Heart left ventricle (tissue), 16 donors: Measurements from ENCODE around the gene ZNF717. TPM values are rescaled to one million over a fixed set of nuclear protein-coding genes. Genes with fewer than 3 reads are reported as not detected.
"Not testable (repeated sequence)": the region's sequence is repeated elsewhere in the genome, so short reads cannot be mapped to it uniquely, and the experiment has no call there.

Experiments
- ATAC-seq, 4 donors: fragments of 200-7000 bp; cut with Tn5 transposase; one replicate each; pipeline ENCODE4 v1.9.1; 2020 to 2022; ENCODE audit warnings: moderate library complexity in 4 of 4, mild to moderate bottlenecking in 3 of 4, moderate number of reproducible peaks in 1 of 4
- DNase-seq, 5 donors: peaks; one replicate each; pipeline ENCODE4 v3.0.0-alpha.2; 2020
- H3K27ac ChIP-seq, 12 donors: fragments of 200-600 bp; sonication (generic) in 4 of 12; one replicate each; pipeline versions ENCODE4 v1.5.0 to v1.8.0; 2016 to 2022; ENCODE audit warnings: mild to moderate bottlenecking in 2 of 12
- H3K27me3 ChIP-seq, 9 donors: fragments of 200-600 bp; sonication (generic) in 2 of 9; one replicate each; pipeline versions ENCODE4 v1.5.1 to v1.8.0; 2016 to 2022; ENCODE audit warnings: mild to moderate bottlenecking in 3 of 9
- H3K36me3 ChIP-seq, 9 donors: fragments of 200-600 bp; sonication (generic) in 2 of 9; one replicate each; pipeline versions ENCODE4 v1.5.0 to v1.8.0; 2018 to 2022; ENCODE audit warnings: mild to moderate bottlenecking in 2 of 9
- H3K4me1 ChIP-seq, 12 donors: fragments of 200-600 bp; sonication (generic) in 4 of 12; one replicate each; pipeline versions ENCODE4 v1.5.0 to v1.8.0; 2016 to 2022; ENCODE audit warnings: mild to moderate bottlenecking in 3 of 12
- H3K4me3 ChIP-seq, 12 donors: fragments of 200-600 bp; sonication (generic) in 4 of 12; one replicate each; pipeline versions ENCODE4 v1.5.0 to v1.8.0; 2017 to 2022; ENCODE audit warnings: mild to moderate bottlenecking in 9 of 12, moderate library complexity in 4 of 12
- H3K9me3 ChIP-seq, 12 donors: fragments of 200-600 bp; sonication (generic) in 4 of 12; one replicate each; pipeline versions ENCODE4 v1.5.0 to v1.8.0; 2016 to 2022; ENCODE audit warnings: mild to moderate bottlenecking in 1 of 12
- CTCF ChIP-seq, 12 donors: fragments of 200-600 bp; sonication (generic) in 4 of 12; IDR thresholded peaks; one replicate each; pipeline versions ENCODE4 v1.5.0 to v1.8.0; 2018 to 2022; ENCODE audit warnings: antibody characterized with exemption in 12 of 12, mild to moderate bottlenecking in 5 of 12
- POLR2A ChIP-seq, 2 donors: fragments of 450-650 bp; IDR thresholded peaks; one replicate each; pipeline ENCODE4 v1.6.1; 2017; ENCODE audit warnings: antibody characterized with exemption in 2 of 2, mild to moderate bottlenecking in 2 of 2, moderate library complexity in 2 of 2
- WGBS, 4 donors: extraction: QIAGEN DNeasy Blood & Tissue Kit in 2 of 4; methylation state at CpG; one replicate each; pipeline versions ENCODE4 v1.1.5 to v1.1.7; 2013 to 2018; 5-methylcytosine and 5-hydroxymethylcytosine counted together
- intact Hi-C, 10 donors: fragments of 100-400 bp; cut with DNase I; formaldehyde crosslinking; loops; one replicate each; pipeline versions ENCODE4 v1.11.1 to v1.14.2; 2022
- polyA plus RNA-seq, 2 donors: library from polyadenylated mRNA; stranded (reverse); fragments of 200-250 nt; gene quantifications; one replicate each; pipeline ENCODE4 v1.2.3, GENCODE V29; 2013
- total RNA-seq, 9 donors: library from RNA; depleted of rRNA in 2 of 9; stranded (reverse); fragments of >200 nt in 2 of 9; fragmentation: NEBNext Ultra II Directional in 3 of 9; extraction: Animal tissue kit (Norgen Biotek cat#: 25700) in 3 of 9; gene quantifications; one replicate each; pipeline versions ENCODE4 v1.1.0 to v1.2.4, GENCODE V29; 2016 to 2023
- donor health status: ischemic (EF 13 %, LVEDD 7.1; RV severe dilation, severe dysfunction).
- donor health status: healthy with polysubstance abuse.
- donor health status: DM: no; HTN: yes; CAD: no.
- donor health status: DM: no; HTN: no; CAD: no.
- donor health status: ischemic (EF 25% LVEDD 6.9; RV normal size, moderate dysfunction).
- donor health status: ischemic (EF 25% LVEDD 5.7; RV mildly dilated, moderate dysfunction).
- donor health status: healthy.
- donor health status: DM: yes; HTN: yes; CAD: no.
- donor health status: ischemic (EF 35%, LVEDD 5.7; RV mildly dilated, moderate dysfunction).
- donor health status: nonischemic (EF 11% LVEDD 7.7; RV severe dilation, severe dysfunction).
- donor health status: DM: yes; HTN: yes; CAD: no.
- donor health status: PGD.
- donor health status: ischemic (EF 29% LVEDD 5.4; RV normal size, mild dysfunction).
- donor health status: nonischemic (EF 23%, LVEDD 6.1; RV moderate dilation, normal function).

Gene ZNF717
- total and polyA plus RNA-seq, 11 donors = 2.3 to 13.1 (median 7.7) TPM

DNA sequence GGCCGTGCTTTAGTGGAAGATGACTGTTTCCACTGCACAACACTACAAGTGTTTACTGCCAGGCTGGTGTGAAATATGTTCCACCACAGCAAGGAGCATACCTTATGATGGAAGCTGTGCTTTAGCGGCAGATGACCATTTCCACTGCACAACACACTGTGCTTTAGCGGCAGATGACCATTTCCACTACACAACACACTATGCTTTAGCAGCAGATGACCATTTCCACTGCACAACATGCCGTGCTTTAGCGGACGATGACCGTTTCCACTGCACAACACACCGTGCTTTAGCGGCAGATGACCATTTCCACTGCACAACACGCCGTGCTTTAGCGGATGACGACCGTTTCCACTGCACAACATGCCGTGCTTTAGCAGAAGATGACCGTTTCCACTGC lies 2.8 kb downstream of the ZNF717 start:
- Histone ChIP-seq H3K36me3 (peaks cover 0 to 30% (median 20%) of the 10 kb centered on the region in 9 donors), H3K4me3 (no peak overlapping the region), H3K27me3 (no peaks in the 10 kb centered on the region), H3K27ac (no peak overlapping the region), H3K4me1 (peaks cover 0 to 9% (median 2%) of the 10 kb centered on the region in 12 donors), H3K9me3 (peaks cover 0 to 19% (median 3%) of the 10 kb centered on the region in 12 donors)
- intact Hi-C loops = no loop called here
- no peak for ATAC-seq
- WGBS, 4 donors = 96 to 98% (median 97%) methylated on average over 16 of the region's 16 CpGs
- TF ChIP-seq POLR2A (IDR thresholded peaks at IDR 0.05) (no peak), CTCF (IDR thresholded peaks at IDR 0.05) (no peak)
- no peak for DNase-seq

- H3K4me1 ChIP-seq = peaks cover 0 to 9% (median 2%) of the 10 kb centered on the region in 12 donors
- no peak overlapping the region for H3K27ac ChIP-seq
- DNase-seq (no peak), ATAC-seq (no peak)
- WGBS, 4 donors = 78 to 85% (median 82%) methylated on average over 7 of the region's 7 CpGs
- H3K9me3 ChIP-seq = peaks cover 0 to 31% (median 8%) of the 10 kb centered on the region in 12 donors
- peaks cover 0 to 36% (median 20%) of the 10 kb centered on the region in 9 donors for H3K36me3 ChIP-seq
- no peak overlapping the region for H3K4me3 ChIP-seq
- intact Hi-C loops = no loop called here
- TF ChIP-seq CTCF (IDR thresholded peaks at IDR 0.05) (no peak), POLR2A (IDR thresholded peaks at IDR 0.05) (no peak)
- no peaks in the 10 kb centered on the region for H3K27me3 ChIP-seq
These were observed 4.1 kb downstream of the ZNF717 start for GRCh38 chr3:75781079-75781745.

DNA sequence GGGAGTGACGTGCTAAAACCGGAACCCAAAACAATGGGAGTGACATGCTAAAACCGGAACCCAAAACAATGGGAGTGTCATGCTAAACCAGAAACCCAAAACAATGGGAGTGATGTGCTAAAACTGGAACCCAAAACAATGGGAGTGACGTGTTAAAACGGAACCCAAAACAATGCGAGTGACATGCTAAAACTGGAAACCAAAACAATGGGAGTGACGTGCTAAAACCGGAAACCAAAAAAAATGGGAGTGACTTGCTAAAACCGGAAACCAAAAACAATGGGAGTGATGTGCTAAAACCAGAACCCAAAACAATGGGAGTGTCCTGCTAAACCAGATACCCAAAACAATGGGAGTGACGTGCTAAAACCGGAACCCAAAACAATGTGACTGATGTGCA lies 7.6 kb downstream of the ZNF717 start:
- WGBS, 4 donors = 63 to 80% (median 71%) methylated on average over 11 of the region's 11 CpGs

GRCh38 chr3:75771631-75772030 lies 13.7 kb downstream of the ZNF717 start:
- ATAC-seq, H3K4me1 ChIP-seq, intact Hi-C loops, H3K4me3 ChIP-seq, DNase-seq, H3K27me3 ChIP-seq, H3K27ac ChIP-seq: not testable (repeated sequence)
- H3K36me3 ChIP-seq = peaks cover 0 to 51% (median 0%) of the 10 kb centered on the region in 9 donors
- peaks cover 0 to 52% (median 10%) of the 10 kb centered on the region in 12 donors for H3K9me3 ChIP-seq
- 91 to 95% (median 93%) methylated on average over 10 of the region's 10 CpGs for WGBS, 4 donors

More for the DNA sequence above, 7.6 kb downstream of the ZNF717 start:
- H3K27me3 ChIP-seq, H3K4me3 ChIP-seq, H3K27ac ChIP-seq, DNase-seq, ATAC-seq, H3K4me1 ChIP-seq, intact Hi-C loops: not testable (repeated sequence)
- H3K9me3 ChIP-seq = peaks cover 0 to 42% (median 6%) of the 10 kb centered on the region in 12 donors
- peaks cover 0 to 42% (median 18%) of the 10 kb centered on the region in 9 donors for H3K36me3 ChIP-seq

GRCh38 chr3:75768303-75769017 lies 16.9 kb downstream of the ZNF717 start:
- TF ChIP-seq POLR2A (IDR thresholded peaks at IDR 0.05) (no peak), CTCF (IDR thresholded peaks at IDR 0.05) (no peak)
- no peak overlapping the region for H3K27ac ChIP-seq
- H3K4me3 ChIP-seq = no peak overlapping the region
- H3K4me1 ChIP-seq = no peaks in the 10 kb centered on the region
- H3K9me3 ChIP-seq = peaks cover 0 to 66% (median 22%) of the 10 kb centered on the region in 12 donors
- H3K27me3 ChIP-seq = no peaks in the 10 kb centered on the region
- DNase-seq (no peak), ATAC-seq (no peak)
- 82 to 98% (median 93%) methylated on average over 6 to 7 of the region's 7 CpGs for WGBS, 4 donors
- H3K36me3 ChIP-seq = peaks cover 0 to 53% (median 0%) of the 10 kb centered on the region in 9 donors
- intact Hi-C loops = no loop called here
